Activated CD4-positive, alpha-beta T cell treated with anti-CD3 and anti-CD28 coated beads, Interleukin-2, Interleukin-6, amounts not matched to agents 100 ng/mL and 50 ng/mL, durations not matched to agents 16 hours and 8 hours (primary cell): ENCODE data around the gene RPS13.
"Not testable (repeated sequence)": the region's sequence is repeated elsewhere in the genome, so short reads cannot be mapped to it uniquely, and the experiment has no call there.

Source experiments
- DNase-seq: peaks from one replicate; pipeline ENCODE4 v3.0.0-alpha.2; 2020

RPS13 gene

DNA sequence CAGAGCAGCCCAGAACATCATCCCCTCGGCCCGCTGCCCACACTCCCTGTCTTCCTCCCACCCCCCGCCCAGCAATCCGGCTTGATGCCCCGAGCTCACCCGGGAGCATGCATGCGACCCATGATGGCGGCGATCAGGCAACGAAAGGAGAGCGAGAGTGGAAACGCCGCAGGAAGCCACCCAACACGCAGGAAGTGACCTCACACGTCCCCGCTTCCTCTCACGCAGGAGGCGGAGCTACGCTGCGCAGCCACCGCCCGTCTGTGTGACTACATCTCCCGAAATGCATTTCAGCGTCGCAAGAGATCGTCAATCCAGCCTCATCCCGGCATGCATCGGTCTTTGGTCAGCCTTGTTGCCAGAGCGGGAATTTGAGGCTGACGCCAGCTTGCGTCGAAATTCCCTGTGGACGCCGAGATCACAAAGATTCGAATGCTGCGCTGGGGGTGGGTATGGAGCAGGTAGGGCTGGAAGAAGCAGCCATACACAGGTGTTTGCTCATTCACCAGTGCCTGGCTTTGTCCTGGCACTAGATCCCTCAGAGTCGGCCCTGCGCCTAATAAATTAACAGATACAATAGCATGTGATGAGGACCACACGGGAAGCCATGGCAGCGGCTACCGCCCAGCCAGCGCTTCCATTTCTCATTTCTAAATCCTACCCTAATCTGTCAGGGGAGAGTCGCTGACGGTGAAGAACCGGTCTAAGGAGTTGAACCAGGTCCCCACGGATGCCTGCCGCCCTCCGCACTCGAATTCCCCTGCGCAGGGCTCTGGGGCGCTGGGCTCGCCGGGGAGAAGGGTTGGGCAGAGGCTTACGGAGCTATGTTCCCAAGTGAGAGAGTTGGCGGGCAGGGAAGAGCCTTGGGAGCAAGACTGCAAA, at the start of gene RPS13:
RPS13 (minus strand) TSS at position 148 of the 882 bp plus-strand sequence; CDS start at position 122, 26 bp downstream.
- DNase-seq = peak; percentile 97

DNA sequence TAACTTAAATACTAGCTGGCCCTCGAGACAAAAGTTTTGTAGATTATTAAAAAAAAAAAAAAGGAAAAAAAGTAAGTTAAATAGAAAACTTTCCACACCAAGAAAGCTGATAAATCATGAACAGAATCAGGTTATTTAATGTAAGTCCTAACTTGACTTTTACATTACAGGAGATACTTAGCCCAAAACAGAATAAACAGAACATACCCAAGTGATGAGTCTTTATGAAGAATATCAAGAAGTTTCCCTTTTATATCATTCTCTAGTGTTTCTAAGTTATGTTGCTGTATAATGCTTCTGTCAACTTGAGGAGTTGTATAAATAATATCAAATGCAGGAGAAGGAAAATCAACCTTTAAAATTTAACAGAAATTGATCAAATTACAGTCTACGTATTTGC, 44.5 kb upstream of the RPS13 start:
- DNase-seq = no peak

DNA sequence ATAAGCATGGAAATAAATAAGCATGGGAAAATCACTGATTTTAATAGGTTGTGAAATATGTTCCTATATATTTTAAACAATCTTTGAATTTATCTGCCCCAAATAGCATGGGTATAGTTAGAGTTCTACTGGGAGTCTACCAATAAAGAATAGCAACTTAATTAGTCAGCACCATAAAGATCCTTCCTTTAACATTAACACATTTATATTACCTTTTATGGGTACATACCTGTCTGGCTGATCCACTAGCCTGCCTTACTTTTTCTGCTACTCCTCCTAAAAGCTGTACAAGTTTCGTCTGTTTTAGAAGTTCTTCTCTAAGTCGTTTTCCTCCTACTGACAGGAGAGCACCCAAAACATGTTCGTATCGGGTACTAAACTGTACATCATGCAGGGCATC, 39.8 kb upstream of the RPS13 start:
- DNase-seq = no peak

DNA sequence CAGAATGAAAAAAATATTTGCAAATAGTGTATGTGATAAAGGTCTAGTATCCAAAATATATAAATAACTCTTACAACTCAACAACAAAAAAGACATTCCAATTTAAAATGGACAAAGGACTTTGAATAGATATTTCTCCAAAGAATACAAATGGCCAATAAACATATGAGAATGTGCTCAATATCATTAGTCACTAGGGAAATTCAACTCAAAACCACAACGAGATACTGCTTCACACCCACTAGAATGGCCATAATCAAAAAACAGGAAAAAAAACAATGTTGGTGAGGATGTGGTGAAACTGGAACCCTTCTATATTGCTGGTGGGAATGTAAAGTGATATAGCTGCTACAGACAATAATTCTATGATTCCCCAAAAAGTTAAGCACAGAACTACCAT, 38.6 kb upstream of the RPS13 start:
- no peak for DNase-seq

DNA sequence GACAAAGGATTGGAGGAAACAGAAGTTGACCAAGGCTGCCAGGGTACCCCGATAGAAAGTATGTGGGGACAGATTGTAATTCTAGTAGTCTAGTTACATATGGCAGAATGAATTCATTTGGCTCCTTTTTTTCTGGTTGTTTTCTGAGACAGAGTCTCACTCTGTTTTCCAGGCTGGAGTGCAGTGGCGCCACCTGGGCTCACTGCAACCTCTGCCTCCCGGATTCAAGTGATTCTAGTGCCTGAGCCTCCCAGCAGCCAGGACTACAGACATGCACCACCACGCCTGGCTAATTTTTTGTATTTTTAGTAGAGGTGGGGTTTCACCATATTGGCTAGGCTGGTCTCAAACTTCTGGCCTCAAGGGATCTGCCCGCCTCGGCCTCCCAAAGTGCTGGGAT, 30.3 kb upstream of the RPS13 start:
- DNase-seq = not testable (repeated sequence)

DNA sequence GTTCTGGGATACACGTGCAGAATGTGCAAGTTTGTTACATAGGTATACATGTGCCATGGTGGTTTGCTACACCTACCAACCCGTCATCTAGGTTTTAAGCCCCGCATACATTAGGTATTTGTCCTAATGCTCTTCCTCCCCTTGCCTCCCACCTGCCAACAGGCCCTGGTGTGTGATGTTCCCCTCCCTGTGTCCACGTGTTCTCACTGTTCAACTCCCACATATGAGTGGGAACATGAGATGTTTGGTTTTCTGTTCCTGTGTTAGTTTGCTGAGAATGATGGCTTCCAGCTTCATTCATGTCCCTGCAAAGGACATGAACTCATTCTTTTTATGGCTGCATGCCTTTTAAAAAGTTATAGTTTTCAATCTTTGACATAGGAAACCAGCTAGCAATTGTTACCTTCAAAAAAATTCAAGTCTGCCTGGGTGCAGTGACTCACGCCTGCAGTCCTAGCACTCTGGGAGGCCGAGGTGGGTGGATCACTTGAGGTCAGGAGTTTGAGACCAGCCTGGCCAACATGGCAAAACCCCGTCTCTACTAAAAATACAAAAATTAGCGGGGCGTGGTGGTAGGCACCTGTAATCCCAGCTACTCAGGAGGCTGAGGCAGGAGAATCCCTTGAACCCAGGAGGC, 28.1 kb upstream of the RPS13 start:
- not testable (repeated sequence) for DNase-seq

DNA sequence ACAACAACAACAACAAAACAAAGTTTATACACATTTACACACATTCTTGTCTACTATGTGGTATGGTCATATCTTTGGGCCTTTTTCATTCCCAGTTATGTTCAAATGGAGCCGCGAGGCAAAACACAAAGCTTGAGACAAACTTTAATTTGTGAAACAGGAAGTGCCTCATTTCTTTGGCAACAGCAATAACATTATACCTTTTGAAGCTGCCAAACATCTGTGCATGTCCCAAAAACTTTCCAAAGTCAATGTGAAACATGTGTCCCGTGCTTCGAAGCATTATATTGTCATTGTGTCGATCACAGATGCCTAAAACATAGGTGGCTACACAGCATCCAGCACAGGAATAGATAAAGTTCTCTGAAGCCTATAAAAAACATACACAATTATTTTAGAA, 25.0 kb upstream of the RPS13 start:
- DNase-seq = no peak

DNA sequence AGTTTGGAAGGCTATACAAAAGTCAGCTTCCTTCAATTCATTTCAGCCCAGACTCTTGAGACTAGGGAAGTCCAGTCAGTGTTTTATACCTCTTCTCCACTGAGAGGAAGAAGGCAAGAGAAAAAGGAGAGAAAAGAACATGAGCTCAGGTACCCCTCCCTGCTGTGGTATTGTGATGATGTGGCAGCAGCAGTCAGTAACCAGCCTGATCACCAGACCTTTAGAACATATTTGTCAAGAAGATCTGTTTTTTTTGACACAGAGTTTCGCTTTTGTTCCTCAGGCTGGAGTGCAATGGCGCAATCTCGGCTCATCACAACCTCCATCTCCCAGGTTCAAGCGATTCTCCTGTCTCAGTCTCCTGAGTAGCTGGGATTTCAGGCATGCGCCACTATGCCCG, 21.2 kb upstream of the RPS13 start:
- DNase-seq = peak; percentile 8

DNA sequence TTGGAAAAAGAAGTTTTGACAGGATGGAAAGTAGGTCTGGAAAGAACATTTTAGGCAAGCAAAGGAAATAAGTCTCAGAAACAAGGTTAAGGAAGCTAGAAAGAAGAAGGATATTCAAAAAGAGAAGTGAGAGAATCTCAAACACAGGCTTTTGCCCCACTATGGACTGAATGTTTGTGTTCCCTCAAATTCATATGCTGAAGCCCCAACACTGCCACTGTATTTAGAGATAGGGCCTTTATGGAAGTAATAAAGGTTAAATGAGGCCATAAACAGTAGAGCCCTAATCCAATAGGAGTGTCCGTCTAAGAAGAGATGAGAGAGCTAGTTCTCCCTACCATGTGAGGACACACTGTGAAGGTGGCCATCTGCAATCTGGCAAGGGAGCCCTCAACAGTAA, 20.6 kb upstream of the RPS13 start:
- DNase-seq = no peak

DNA sequence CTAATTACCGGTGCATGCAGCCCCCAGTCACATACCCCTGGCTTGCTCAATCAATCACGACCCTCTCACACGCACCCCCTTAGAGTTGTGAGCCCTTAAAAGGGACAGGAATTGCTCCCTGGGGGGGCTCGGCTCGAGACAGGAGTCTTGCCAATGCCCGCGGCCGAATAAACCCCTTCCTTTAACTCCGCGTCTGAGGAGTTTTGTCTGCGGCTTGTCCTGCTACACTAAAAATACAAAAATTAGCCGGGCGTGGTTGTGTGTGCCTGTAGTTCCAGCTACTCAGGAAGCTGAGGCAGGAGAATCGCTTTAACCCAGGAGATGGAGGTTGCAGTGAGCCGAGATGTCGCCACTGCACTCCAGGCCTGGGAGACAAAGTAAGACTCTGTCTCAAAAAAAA, 8.5 kb upstream of the RPS13 start:
- not testable (repeated sequence) for DNase-seq

DNA sequence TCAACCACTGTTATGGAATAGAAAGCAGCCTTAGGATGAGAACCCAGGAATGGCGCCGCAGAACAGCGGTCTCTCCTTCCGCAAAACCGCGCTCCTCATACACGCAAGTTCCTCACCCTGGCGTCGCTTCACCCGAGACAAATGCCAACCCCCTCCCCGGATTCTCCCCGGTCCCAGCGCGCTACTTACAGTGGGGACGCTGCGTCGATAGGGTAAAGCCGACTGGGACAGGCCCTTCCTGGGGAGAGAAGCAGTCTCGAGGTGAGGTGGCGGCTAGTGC, 287 bp downstream of the RPS13 start:
- DNase-seq = no peak

DNA sequence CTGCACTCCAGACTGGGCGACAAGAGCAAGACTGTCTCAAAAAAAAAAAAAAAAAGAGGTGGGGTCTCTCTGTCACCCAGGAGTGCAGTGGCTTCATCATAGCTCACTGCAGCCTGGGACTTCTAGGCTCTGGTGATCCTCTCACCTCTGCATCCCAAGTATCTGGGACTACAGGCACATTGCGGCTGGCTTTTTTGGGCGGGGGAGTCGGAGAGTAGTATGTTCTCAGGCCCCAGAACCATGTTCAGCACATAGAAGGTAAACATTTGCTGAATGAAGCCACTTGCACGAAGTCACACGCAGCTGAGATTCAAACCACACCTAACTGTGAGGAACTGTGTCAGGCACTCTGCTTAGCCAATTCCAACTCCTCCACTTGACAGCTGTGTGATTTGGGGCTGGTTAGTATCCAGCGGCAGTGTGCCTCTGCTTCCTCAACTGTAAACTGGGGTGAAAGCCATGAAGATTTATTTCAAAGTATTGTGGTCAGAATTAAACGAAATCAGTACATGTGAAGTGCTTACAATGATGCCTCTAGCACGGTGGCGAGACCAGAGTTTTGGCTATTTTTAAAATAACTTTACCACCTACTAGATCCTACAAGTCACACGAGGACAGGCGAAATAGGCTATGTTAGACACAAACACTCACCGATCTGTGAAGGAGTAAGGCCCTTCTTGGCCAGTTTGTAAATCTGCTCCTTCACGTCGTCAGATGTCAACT, 789 bp downstream of the RPS13 start:
- no peak for DNase-seq

DNA sequence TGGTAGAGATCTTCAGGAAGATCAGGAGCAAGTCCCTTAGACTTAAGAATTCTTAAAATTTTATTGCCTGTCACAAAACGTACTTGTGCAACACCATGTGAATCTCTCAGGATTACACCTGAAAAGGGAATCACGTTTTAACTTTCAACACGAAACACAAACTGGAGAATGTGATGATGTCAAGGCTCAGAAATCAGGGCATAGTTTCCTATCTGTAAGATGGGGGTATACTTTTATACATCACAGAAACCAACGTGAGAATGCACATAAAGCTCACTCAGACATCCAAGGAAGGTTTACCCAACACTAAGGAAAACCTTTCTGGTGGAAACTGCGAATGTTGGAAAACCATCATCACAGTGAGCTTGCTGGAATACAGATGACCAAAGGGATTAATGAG, 2.0 kb downstream of the RPS13 start:
- no peak for DNase-seq

DNA sequence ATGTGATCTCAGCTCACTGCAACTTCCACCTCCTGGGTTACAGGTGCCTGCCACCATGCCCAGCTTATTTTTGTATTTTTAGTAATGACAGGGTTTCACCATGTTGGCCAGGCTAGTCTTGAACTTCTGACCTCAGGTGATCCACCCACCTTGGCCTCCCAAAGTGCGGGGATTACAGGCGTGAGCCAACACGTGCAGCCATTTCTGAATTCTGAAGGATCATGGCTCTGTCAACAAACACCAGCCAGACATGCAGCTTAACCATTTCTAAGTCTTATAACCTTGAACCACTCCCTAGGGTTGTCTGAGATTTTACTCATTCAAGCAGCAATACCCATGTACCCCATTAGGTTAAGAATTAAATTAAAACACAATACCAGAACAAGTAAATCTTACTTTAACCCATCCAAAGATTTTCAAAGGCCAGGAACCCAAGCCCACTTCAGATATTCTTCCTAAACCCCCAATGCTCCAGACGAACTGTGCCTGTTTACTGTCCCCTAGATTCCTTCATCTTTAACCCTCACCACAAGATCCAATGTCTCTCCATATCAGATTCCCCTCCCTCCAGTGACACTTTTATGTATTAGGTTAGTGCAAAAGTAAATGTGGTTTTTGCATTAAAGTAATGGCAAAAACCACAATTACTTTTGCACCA, 4.0 kb downstream of the RPS13 start:
- DNase-seq = no peak

DNA sequence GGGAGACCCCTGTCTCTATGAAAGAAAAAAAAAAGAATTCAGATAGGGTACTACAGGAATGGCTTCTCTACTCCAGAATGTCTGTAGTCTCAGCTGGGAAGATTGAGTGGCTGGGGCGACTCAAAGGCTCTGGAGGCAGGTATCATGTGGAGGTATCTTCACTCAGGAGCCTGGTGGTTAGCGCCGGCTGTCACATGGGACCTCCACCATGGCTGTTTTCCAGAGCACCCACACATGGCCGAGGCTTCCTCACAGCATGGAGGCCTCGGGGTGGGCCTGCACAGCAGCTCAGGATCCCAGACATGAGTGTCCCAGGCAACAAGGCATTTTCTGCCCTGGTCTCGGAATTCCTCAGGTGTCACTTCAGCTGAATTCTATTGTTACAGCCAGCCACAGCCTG, 10.1 kb downstream of the RPS13 start:
- no peak for DNase-seq

DNA sequence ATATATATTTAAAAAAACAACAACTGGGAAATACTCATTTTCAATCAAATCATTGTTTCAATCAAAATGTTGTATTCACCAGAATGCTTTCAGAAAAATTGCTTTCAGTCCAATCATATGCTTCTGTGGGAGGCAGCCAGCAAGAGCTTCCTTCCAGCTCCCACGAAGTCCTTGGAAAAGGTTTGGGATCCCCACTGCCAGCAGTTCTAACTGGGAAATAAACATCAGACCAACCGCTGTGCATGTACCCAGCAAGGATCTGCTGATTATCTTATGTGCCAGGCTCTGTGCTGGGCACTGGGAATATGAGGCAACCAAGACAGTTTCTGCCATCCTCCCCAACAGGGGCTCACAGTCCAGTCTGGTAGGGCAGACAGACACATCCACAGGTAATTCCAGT, 10.8 kb downstream of the RPS13 start:
- no peak for DNase-seq

DNA sequence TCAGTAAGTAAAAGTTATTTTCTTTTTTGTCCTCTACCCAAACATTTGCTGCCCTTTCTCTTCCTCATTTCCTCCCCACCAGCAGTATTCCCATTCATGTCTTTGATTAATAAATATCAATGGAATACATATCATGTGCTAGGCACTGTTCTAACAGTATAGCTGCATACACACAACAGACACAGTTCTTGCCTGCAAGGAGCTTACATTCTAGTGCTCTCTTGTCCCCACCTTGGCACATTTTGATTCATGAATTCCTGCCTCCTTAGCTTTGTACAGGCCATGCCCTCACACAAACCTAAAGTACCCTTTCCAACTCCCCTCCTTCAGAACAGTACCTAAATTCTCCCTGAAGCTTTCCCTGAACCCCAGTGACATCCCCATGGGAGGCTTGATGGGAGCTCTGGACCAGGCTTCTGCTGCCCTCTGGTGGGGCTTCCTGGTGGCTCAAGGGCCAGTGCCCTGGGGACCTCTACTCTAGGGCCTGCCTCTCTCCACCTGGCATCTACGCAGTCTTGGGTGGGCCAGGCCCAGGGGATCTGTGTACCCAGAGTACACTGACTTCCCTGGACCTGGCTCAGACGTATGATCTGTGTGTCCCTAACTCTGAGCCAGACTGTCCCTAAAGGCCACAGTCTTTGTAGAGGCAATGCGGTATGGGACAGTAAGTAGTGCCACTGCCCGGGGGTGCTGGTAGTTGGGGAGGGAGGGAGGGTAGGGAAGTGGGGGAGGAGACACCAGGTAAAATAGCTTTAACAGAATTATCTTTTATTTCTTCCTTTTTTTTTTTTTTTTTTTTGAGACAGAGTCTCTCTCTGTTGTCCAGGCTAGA, 14.1 kb downstream of the RPS13 start:
- peak; percentile 58 for DNase-seq

DNA sequence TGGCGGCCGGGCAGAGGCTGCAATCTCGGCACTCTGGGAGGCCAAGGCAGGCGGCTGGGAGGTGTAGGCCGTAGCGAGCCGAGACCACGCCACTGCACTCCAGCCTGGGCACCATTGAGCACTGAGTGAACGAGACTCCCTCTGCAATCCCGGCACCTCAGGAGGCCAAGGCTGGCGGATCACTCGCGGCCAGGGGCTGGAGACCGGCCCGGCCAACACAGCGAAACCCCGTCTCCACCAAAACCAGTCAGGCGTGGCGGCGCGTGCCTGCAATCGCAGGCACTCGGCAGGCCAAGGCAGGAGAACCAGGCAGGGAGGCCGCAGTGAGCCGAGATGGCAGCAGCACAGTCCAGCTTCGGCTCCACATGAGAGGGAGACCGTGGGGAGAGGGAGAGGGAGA, 26.3 kb downstream of the RPS13 start:
- DNase-seq = not testable (repeated sequence)

DNA sequence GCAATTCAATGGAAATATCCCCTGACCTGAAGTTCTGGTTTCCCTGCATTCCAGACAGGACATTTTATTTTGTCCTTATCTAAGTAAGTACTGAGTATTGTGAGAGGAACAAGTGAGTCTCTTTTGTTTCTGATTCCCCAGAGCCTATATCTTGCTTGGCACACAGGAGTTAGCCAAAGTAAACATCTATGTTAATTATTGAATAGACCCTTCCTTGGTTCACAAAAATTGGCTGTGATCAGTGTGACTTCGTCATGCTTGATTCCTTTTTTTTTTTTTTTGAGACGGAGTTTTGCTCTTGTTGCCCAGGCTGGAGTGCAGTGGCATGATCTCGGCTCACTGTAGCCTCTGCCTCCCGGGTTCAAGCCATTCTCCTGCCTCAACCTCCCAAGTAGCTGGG, 29.0 kb downstream of the RPS13 start:
- DNase-seq = not testable (repeated sequence)

DNA sequence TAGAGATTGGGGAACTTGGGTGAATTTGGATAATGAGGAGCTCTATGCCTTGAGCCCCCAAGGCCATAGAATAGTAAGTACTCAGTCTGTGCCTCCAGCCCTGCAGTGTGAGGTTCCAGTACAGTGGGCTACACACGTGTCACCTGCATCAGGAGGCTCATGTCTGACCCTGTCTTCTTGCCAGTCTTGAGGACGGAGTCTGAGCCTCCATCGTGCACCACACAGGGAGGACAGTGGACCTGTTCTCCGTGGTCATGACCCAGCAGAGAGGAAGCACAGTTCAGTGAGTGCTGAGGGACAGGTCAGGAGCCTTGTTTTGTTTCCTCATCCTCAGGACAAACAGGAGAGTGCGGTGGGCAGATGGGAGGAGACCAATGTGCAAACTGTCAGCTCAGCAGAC, 30.8 kb downstream of the RPS13 start:
- no peak for DNase-seq

DNA sequence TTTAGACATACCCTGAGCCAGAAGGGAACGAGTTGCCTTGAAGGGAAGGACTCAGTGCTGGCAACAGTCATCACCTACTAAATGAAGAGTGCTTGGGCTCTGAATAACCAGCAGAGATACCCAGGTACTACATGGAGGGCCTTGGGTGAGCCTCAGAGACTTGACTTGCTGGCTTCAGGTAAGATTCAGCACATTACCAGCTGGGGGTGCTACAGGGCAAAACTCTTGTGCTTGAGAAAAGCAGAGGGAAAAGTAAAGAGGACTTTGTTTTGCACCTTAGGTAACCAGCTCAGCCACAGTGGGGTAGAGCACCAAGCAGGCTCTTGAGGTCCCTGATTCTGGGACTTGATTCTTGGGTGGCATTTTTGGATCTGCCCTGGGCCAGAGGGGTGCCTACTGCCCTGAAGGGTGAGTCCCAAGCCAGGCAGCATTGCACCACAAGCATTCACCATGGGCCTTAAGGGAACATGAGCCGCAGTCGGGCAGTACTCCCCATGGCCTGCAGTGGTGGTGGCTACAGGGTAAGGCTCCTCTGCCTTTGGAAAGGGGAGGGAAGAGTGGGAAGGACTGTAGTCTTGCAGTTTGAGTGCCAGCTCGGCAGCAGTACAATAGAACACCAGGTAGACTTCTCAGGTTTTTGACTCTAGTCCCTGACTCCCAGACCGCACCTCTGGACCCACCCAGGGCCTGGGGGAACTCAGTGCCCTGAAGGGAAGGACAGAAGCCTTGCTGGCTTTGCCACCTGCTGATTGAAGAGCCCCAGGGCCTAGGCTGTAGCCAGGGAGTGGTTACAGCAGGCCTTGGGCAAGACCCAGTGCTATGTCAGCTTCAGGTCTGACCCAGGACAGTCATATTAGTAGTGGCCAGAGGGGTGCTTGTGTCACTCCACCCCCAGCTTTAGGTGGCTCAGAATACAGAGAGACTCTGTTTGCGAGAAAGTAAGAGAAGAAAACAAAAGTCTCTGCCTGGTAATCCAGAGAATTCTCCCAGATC, 40.5 kb downstream of the RPS13 start:
- peak; percentile 21 for DNase-seq
